ENCODE data around the gene EFHC2.

Gene EFHC2

DNA sequence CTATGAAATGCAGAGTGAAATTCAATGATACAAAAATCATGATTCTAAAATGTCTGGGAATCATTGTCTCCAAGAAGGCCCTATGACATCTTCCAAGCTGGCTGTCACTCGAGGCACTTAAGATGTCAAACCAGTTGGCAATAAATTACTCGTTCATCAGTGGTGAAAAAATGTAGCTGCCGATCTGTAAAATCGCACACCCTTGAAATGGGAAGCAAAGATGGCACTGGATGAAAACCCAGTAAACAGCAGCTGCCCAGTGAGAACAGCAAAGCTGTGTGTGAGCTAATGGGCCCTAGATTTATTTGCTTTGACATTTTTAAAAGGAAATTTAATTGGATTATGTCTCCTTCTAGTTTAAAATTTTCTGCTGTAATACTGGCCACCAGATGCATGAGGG is 188.3 kb downstream of the EFHC2 start:
- Histone ChIP-seq H3K9me3 (ENCODE audit: low read length) (no peaks in the 10 kb centered on the region), H3K27me3 (ENCODE audit: insufficient read depth, low read length) (no peaks in the 10 kb centered on the region), H3K36me3 (ENCODE audit: insufficient read depth, low read length) (no peaks in the 10 kb centered on the region), H3K4me3 (ENCODE audit: low read length) (no peak overlapping the region), H3K4me1 (ENCODE audit: insufficient read depth, low read length) (no peaks in the 10 kb centered on the region), H2AFZ (ENCODE audit: low read depth, low read length) (no peak overlapping the region)

DNA sequence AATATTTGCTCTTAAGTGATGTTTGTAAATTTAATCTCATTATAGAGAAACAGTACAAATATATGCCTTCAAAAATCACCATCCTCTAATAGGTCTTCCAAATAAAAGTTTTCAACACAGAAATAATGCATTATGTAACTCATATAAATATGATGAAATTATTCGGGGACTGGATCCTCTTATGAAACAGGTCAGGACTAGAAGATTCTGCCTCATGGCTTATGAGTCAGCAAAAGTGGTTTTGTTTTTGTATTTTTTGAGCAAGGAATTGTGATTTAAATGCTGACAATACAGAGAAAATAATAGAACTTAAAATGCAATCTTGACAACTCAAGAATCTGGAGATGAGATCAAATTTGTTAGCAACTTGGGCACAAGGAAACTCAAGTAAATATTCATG is 190.6 kb downstream of the EFHC2 start:
- no peaks in the 10 kb centered on the region for H3K9me3 ChIP-seq (ENCODE audit: low read length)
- H3K4me1 ChIP-seq (ENCODE audit: insufficient read depth, low read length): no peaks in the 10 kb centered on the region
- no peaks in the 10 kb centered on the region for H3K27me3 ChIP-seq (ENCODE audit: insufficient read depth, low read length)
- no peaks in the 10 kb centered on the region for H3K36me3 ChIP-seq (ENCODE audit: insufficient read depth, low read length)
- H3K4me3 ChIP-seq (ENCODE audit: low read length): no peak overlapping the region
- H2AFZ ChIP-seq (ENCODE audit: low read depth, low read length): no peak overlapping the region

DNA sequence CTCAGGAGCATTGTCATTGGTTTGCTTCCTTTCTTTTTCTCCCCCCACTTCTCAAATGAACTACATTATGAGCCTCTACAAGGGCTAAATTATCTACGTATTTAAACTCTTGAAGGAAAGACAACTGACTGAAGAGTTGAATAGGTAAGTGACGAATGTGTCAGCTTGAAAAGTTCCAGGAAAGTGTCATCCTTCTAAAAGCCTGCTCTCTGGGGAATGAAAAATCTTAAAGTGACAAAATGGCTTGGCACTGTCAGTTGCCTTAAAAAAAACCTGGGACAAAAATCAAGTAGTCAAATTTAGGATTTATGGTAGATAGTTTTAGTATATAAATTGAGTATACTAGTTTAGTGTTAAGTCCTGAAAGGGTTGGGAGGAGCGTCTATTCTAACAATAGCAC is 196.3 kb downstream of the EFHC2 start:
- H2AFZ ChIP-seq (ENCODE audit: low read depth, low read length): no peak overlapping the region
- no peak overlapping the region for H3K4me3 ChIP-seq (ENCODE audit: low read length)
- no peaks in the 10 kb centered on the region for H3K9me3 ChIP-seq (ENCODE audit: low read length)
- H3K36me3 ChIP-seq (ENCODE audit: insufficient read depth, low read length): no peaks in the 10 kb centered on the region
- peaks cover 3% of the 10 kb centered on the region for H3K4me1 ChIP-seq (ENCODE audit: insufficient read depth, low read length)
- H3K27me3 ChIP-seq (ENCODE audit: insufficient read depth, low read length): no peaks in the 10 kb centered on the region

DNA sequence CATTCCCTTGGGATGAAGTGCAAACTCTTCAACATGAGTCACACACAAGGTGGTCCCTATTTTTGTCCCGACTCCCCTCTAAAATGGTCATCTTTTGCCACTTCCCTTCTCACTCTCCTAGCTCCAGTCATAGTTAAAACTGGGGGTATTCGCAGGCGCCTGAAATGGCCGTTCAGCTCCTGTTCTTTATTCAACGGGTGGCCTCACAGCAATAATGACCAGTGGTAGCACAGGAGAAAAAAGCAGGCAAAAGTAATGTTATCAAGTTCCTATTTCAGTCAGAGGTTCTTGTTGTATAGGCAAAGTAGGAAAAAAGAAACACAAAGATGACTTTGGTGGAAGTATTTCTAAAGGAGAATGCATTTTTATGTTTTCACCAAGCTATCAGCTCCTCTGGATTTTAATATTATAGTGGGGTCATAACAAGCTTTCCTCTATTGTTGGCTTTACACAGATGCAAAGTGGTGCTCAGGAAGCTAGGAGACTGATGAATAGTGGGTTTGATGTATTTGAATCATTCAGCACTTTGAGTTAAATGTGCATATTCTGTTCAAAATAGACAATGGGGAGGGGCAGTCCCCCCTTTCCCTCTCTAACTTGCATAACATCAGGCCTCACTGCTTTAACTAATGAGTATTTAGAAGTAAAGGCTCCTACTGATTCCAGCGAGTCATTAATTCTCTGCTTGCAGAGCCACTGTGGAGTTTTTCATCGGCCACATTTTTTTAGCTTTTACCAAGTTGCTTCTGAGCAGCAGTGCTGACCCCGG is 199.1 kb downstream of the EFHC2 start:
- no peak overlapping the region for H2AFZ ChIP-seq (ENCODE audit: low read depth, low read length)
- no peaks in the 10 kb centered on the region for H3K27me3 ChIP-seq (ENCODE audit: insufficient read depth, low read length)
- peaks cover 3% of the 10 kb centered on the region for H3K4me1 ChIP-seq (ENCODE audit: insufficient read depth, low read length)
- no peaks in the 10 kb centered on the region for H3K36me3 ChIP-seq (ENCODE audit: insufficient read depth, low read length)
- no peaks in the 10 kb centered on the region for H3K9me3 ChIP-seq (ENCODE audit: low read length)
- H3K4me3 ChIP-seq (ENCODE audit: low read length): no peak overlapping the region

DNA sequence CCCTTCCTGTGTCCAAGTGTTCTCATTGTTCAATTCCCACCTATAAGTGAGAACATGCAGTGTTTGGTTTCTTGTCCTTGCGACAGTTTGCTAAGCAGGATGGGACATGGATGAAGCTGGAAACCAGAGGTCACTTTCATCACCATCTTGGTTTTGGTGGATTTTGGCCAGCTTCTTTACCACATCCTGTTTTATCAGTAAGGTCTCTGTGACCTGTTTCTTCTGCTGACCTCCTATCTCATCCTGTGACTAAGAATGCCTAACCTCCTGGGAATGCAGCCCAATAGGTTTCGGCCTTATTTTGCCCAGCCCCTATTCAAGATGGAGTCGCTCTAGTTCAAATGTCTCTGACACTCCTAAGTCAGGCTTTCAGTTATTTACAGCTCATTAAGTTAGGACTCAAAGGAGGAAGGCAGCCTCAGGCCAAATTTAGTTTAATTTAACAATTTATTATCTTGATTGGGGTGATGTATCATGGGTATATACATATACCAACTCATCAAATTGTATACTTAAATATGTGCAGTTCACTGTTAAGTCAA is 200.3 kb downstream of the EFHC2 start:
- Histone ChIP-seq H3K4me3 (ENCODE audit: low read length) (no peak overlapping the region), H3K9me3 (ENCODE audit: low read length) (no peaks in the 10 kb centered on the region), H3K36me3 (ENCODE audit: insufficient read depth, low read length) (no peaks in the 10 kb centered on the region), H3K27me3 (ENCODE audit: insufficient read depth, low read length) (no peaks in the 10 kb centered on the region), H3K4me1 (ENCODE audit: insufficient read depth, low read length) (peaks cover 3% of the 10 kb centered on the region), H2AFZ (ENCODE audit: low read depth, low read length) (no peak overlapping the region)

DNA sequence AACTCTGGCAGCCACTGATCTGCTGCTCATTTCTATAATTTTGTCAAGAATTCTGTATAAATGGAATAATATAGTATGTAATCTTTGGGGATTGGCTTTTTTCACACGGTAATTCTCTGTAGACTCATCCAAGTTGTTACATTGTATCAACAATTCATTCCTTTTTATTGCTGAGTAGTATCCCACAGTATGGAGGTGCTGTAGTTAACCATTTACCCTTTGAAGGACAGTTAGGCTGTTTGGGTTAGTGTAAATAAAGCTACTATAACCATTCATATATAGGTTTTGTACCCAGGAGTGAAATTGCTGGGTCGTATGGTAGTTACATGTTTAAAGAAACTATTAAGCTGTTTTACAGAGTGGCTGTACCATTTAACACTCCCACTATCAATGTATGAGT is 213.3 kb downstream of the EFHC2 start:
- H3K9me3 ChIP-seq (ENCODE audit: low read length): no peaks in the 10 kb centered on the region
- H3K36me3 ChIP-seq (ENCODE audit: insufficient read depth, low read length): no peaks in the 10 kb centered on the region
- no peaks in the 10 kb centered on the region for H3K27me3 ChIP-seq (ENCODE audit: insufficient read depth, low read length)
- H2AFZ ChIP-seq (ENCODE audit: low read depth, low read length): no peak overlapping the region
- no peaks in the 10 kb centered on the region for H3K4me1 ChIP-seq (ENCODE audit: insufficient read depth, low read length)
- no peak overlapping the region for H3K4me3 ChIP-seq (ENCODE audit: low read length)

DNA sequence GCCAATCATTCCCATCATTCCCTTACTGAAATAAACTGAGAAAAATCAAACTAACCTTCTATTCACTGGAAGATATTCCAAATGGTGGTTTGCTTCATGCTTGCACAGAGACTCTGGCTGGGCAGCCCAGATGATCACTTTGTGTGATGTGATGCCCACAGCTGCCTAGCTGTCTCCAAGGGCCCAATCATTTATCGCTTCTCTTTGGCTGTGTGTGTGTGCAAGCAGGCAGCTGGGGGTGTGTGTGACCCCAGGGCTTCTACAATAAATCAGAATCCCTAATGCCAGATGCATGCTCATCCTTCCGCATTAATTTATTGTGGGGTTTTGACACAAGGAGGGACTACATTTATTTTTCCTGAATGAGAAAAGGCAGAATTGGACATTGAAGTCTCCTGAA is 230.1 kb downstream of the EFHC2 start:
- H3K9me3 ChIP-seq (ENCODE audit: low read length): no peaks in the 10 kb centered on the region
- peaks cover 9% of the 10 kb centered on the region for H3K27me3 ChIP-seq (ENCODE audit: insufficient read depth, low read length)
- H3K36me3 ChIP-seq (ENCODE audit: insufficient read depth, low read length): no peaks in the 10 kb centered on the region

DNA sequence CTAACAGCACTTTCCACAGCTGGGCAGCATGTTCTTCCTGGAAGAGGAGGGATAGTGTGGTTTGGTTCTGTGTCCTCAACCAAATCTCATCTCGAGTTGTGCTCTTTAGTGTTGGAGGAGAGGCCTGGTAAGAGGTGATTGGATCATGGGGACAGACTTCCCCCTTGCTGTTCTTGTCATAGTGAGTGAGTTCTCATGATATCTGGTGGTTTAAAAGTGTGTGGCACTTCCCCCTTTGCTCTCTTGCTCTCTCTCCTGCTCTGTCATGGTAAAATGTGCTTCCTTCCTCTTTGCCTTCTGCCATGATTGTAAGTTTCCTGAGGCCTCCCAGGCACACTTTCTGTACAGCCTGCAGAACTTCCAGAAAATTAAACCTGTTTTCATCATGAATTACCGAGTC is 236.6 kb downstream of the EFHC2 start:
- Histone ChIP-seq H3K9me3 (ENCODE audit: low read length) (no peaks in the 10 kb centered on the region), H3K4me3 (ENCODE audit: low read length) (no peak overlapping the region), H3K36me3 (ENCODE audit: insufficient read depth, low read length) (no peaks in the 10 kb centered on the region), H3K27me3 (ENCODE audit: insufficient read depth, low read length) (no peaks in the 10 kb centered on the region), H2AFZ (ENCODE audit: low read depth, low read length) (no peak overlapping the region), H3K4me1 (ENCODE audit: insufficient read depth, low read length) (no peaks in the 10 kb centered on the region)

More for the DNA sequence above, 230.1 kb downstream of the EFHC2 start:
- H3K4me3 ChIP-seq (ENCODE audit: low read length): no peak overlapping the region
- H2AFZ ChIP-seq (ENCODE audit: low read depth, low read length): no peak overlapping the region
- no peaks in the 10 kb centered on the region for H3K4me1 ChIP-seq (ENCODE audit: insufficient read depth, low read length)

DNA sequence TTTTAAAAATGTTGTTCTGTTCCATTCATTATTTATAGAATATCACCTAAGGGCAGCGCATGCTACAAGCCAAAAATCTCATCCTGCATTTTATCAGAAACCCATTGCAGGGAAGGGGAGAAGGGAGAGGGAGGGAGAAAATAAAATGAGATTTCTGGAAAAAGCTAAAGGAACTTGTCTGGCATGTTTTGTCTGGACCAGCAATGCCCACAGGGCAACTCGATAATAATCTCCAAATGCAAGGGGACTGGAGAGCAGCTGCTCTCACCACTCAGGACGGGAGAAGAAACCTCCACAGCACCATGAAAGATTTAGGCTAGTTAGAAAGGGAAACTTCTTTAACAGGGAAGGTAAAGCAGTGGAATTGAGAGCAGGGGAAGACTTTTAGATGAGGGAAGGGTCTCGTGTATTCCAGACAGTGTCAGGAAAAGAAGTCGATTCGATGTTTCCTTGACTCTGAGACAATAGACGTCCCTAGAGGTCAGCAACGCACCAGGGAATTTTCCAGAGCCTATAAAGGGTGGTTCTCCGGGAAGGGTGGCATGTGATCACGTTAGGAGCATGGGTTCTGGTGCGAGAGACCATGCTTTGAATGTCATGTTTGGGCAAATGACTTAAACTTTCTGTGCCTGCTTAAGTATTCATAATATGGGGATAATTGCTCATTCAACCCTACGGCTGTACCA is 238.1 kb downstream of the EFHC2 start:
- H3K27me3 ChIP-seq (ENCODE audit: insufficient read depth, low read length): no peaks in the 10 kb centered on the region
- no peak overlapping the region for H2AFZ ChIP-seq (ENCODE audit: low read depth, low read length)
- no peaks in the 10 kb centered on the region for H3K9me3 ChIP-seq (ENCODE audit: low read length)
- H3K4me3 ChIP-seq (ENCODE audit: low read length): no peak overlapping the region
- H3K4me1 ChIP-seq (ENCODE audit: insufficient read depth, low read length): no peaks in the 10 kb centered on the region
- no peaks in the 10 kb centered on the region for H3K36me3 ChIP-seq (ENCODE audit: insufficient read depth, low read length)

DNA sequence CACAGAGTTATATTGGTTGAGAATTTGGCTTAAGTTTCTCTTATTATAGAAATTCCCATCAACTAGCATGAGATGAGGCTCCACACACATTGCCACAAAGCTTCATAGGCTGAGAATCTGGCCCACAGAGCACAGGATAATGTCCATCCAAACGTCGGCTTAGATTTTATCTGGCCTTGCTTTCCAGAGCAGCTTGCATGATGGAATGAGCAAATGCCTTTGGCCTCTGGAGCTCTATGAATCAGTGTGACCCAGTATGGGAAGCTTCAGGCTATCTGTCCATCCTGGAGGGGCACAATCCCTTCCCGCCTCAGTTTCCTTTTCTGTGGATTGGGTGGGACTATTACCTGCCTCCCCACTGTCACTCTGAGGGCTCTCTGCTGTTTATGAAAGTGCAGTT is 238.8 kb downstream of the EFHC2 start:
- Histone ChIP-seq H3K4me1 (ENCODE audit: insufficient read depth, low read length) (no peaks in the 10 kb centered on the region), H2AFZ (ENCODE audit: low read depth, low read length) (no peak overlapping the region), H3K27me3 (ENCODE audit: insufficient read depth, low read length) (no peaks in the 10 kb centered on the region), H3K9me3 (ENCODE audit: low read length) (no peaks in the 10 kb centered on the region), H3K4me3 (ENCODE audit: low read length) (no peak overlapping the region), H3K36me3 (ENCODE audit: insufficient read depth, low read length) (no peaks in the 10 kb centered on the region)

DNA sequence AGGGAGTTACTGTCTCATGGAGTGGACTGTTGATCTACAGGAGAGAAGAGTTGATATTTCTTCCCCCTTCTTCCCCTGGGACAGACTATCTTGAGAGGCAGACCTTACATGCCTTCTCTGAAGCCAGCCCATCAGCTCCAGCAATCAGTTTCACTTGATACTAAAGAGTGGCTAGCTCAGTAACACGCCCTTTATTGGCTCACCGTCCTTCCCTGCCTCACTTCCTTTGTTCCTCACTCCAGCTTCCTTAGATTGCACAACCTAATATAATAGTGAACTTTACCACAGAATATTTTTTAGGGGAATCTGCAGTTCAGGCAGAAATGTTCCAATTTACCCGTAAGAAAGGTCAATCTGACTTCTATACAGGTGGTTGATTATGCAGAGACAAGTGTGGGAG is 242.2 kb downstream of the EFHC2 start:
- Histone ChIP-seq H3K36me3 (ENCODE audit: insufficient read depth, low read length) (no peaks in the 10 kb centered on the region), H3K4me1 (ENCODE audit: insufficient read depth, low read length) (no peaks in the 10 kb centered on the region), H3K27me3 (ENCODE audit: insufficient read depth, low read length) (no peaks in the 10 kb centered on the region), H2AFZ (ENCODE audit: low read depth, low read length) (no peak overlapping the region), H3K9me3 (ENCODE audit: low read length) (no peaks in the 10 kb centered on the region), H3K4me3 (ENCODE audit: low read length) (no peak overlapping the region)

DNA sequence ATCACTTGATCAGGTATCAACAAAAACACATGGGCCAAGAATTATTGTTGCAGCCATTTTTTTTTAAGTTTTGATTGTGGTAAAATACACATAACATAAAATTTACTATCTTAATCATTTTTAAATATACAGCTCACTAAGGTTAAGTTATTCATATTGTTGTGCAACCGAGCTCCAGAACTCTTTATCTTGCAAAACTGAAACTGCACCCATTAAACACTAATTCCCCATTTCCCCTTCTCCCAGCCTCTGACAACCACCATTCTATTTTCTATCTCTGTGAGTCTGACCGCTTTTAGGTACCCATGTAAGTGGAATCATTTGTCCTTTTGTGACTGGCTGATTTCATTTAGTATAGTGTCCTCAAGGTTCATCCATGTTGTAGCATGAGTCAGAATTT is 244.1 kb downstream of the EFHC2 start:
- no peak overlapping the region for H3K4me3 ChIP-seq (ENCODE audit: low read length)
- H3K36me3 ChIP-seq (ENCODE audit: insufficient read depth, low read length): no peaks in the 10 kb centered on the region
- H3K9me3 ChIP-seq (ENCODE audit: low read length): no peaks in the 10 kb centered on the region
- H3K4me1 ChIP-seq (ENCODE audit: insufficient read depth, low read length): no peaks in the 10 kb centered on the region
- H2AFZ ChIP-seq (ENCODE audit: low read depth, low read length): no peak overlapping the region
- H3K27me3 ChIP-seq (ENCODE audit: insufficient read depth, low read length): no peaks in the 10 kb centered on the region

All from neuron (in vitro differentiated cells).